Measurements from ENCODE around the gene VSIG10L.

Gene VSIG10L

GRCh38 chr19:51365211-51365964 lies 23.4 kb upstream of the VSIG10L start:
- DNase-seq = no peak

- DNase-seq = no peak
These were observed 22.5 kb upstream of the VSIG10L start for GRCh38 chr19:51364200-51365106.

DNA sequence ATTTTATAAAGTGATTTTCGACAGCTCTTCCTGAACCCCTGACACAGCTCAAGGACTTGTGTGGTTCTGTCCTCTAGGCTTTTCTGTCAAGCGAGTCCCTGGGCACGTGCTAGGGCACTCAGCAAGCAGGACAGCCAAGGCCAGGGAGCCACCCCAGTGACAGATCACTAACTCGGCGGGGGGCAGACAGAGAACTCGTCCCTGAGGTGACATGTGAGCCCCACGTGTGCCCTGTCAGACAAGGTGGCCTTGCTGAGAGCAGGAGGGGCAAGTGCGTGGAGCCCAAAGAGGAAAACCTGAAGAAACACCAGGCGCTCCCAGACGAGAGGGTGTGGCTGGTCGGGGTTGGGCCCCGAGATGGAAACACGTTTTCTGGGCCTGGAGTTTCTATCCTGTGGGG lies 19.3 kb upstream of the VSIG10L start:
- DNase-seq = no peak

GRCh38 chr19:51359294-51359693 lies 17.4 kb upstream of the VSIG10L start:
- no peak for DNase-seq

DNA sequence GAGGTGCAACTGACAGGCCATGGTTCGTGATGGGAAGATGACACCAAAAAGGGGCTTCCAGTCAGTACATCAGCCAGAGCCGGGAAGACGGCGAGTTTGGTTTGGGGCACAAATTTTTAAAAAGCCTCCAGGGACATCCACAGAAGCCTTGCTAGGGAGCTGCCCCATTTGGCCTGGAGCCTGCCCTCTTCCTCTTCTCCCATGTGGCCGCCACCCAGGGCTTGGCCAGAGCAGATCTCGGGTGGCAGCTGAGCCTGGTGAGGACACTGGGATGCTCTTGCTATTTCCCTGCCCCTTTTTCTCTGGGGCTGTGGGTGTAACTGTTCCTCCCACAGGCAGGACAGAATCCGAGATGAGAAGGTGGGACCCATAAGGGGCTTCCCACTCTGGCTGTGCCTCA lies 16.0 kb upstream of the VSIG10L start:
- DNase-seq = no peak

GRCh38 chr19:51356159-51356801 lies 14.3 kb upstream of the VSIG10L start:
- DNase-seq = no peak

DNA sequence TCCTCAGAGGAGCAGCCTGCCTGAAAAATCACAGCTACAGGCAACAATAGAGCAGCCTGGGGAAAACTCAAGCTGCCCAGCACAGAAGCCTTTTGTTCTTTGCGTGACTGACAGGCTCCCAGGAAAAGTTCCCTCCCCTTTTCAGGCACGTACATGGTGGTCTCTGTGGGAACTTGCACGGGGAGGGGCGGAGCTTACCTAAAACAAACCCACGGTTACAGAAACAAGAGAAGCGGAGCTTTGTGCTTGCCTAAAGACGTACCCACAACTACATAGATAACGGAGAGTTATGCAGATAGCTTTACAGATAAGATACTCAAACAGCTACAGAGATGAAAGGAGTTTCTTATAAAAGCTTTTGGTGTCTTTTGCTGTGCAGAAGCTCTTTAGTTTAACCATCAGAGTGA lies 12.8 kb upstream of the VSIG10L start:
- DNase-seq = no peak

DNA sequence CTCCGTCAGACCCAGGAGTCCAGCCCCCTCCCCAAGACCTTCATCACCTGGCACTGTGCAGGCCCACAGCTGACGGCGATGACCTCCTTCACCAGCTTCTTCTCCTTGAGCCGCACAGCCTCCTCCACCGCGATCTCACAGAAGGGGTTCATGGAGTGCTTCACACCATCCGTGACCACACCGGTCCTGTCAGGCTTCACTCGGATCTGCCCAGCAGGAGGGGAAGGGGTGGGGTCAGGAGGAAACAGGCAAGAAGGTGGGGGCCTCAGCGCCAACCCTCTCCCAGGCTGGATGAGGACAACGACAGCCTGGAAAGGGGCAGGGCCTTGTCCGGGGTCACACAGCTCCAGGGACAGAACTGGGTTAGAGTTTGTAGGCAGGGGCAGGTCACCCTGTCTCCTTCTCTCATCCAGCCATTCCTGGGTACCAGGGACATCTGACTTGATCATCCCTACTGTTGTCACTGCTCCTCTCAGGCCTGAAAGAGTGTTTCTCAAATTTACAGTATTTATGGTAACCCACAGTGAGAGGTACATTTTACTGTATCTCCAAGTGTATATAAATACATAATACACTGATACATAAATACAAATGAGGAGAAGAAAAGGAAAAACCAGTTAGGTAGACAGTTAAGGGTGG lies 12.3 kb upstream of the VSIG10L start:
- no peak for DNase-seq

DNA sequence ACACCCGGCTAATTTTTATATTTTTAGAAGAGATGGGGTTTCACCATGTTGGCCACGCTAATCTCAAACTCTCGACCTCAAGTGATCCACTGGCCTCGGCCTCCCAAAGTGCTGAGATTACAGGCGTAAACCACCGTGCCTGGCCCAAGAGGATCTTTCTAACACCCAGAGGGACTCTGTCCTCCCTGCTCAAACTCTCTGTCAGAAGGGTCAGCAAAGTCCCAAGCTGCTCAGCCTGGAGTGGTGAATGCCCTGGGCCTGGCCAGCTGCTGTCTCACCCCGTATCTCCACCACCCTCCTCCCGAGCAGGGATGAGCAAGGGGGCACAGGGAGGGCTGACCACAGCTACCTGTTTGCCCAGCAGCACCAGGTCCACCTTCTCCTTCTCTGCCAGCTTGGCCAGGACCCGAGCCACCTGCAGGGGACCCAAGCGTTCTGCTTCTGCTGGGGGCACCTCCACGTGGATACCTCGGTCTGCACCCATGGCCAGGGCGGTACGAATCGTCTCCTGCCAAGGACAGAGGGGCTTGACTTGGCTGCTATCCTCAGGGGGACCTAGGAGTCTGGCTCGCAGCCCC lies 10.9 kb upstream of the VSIG10L start:
- no peak for DNase-seq

DNA sequence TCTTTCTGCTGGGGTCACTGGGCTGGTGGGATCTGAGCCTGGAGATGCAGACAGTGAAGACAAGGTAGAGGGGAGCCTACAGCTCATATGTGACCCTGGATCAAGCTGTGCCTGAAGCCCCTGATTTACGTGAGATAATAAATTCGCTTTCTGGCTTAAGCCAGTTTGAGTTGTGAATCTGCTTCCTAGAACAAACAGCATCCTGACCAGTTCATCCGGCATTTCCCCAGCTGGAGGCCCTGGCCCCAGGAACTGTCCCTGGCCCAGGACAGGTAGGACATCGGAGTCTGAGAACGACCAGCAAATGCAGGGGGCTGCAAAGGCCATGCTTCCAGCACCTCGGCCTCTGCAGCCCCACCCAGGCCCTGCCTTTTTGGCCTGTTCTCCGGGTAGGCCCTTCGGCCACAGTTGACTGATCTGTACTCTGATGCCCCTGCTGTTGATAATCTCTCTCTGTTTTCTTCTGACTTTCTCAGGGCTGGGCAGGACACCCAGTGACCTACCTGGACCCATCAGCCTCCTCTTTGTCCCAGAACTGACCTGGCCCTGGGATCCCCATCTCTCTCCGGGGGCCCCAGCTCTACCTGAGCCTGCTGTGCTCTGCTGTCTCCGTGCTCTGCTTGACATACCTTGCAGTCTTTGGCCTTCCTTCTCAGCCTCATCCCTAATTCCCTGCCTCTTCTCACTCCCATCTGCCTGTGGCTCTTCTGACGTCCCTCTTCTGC lies 9.5 kb upstream of the VSIG10L start:
- DNase-seq = no peak

- DNase-seq = no peak
These were observed 5.4 kb upstream of the VSIG10L start for GRCh38 chr19:51347209-51347928.

- no peak for DNase-seq
These were observed 4.8 kb upstream of the VSIG10L start for GRCh38 chr19:51346742-51347141.

GRCh38 chr19:51345076-51345620 lies 3.2 kb upstream of the VSIG10L start:
- no peak for DNase-seq

DNA sequence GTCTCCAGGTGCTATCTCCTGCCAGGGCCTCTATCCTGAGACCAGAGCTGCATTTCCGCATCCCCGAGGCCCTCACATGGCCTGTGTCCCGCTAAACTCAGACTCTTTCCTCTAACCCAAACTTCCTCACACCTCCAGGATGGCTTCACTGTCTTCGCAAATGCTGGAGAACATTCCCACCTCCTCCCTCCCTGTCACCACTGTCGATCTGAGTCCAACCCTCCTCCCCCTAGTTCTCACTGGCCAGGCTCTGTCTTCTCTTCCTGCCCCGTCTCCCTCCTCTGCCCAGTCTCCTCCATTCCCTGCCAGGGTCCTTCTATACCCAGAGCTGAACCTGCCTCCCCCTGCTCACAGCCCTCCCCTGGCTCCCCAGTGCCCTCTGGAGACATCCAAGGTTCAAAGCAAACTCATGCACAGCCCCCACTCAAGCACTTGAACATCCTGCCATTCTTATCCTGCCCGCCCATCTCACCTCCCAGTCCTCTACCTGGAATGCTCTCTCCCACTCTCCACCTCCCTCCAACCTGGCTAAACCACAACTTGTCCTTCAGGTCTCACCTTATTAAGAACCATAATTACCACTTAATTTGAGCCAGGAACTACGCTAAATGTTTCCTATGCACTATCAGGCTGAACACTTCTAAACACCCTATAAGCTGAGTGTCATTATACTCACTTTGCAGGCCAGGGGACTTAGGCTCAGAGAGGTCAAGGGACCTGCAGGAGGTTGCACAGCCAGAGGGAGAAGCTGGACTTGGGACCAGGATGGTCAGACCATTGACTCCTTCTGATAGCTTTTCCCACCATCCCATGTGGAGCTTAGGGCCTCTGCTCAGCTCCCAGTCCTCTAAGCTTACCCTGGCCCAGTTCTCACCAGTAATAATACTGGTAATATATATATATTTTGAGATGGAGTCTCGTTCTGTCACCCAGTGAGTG lies 961 bp upstream of the VSIG10L start:
- DNase-seq = no peak

- no peak for DNase-seq
These were observed 873 bp downstream of the VSIG10L start for GRCh38 chr19:51341066-51341465.

DNA sequence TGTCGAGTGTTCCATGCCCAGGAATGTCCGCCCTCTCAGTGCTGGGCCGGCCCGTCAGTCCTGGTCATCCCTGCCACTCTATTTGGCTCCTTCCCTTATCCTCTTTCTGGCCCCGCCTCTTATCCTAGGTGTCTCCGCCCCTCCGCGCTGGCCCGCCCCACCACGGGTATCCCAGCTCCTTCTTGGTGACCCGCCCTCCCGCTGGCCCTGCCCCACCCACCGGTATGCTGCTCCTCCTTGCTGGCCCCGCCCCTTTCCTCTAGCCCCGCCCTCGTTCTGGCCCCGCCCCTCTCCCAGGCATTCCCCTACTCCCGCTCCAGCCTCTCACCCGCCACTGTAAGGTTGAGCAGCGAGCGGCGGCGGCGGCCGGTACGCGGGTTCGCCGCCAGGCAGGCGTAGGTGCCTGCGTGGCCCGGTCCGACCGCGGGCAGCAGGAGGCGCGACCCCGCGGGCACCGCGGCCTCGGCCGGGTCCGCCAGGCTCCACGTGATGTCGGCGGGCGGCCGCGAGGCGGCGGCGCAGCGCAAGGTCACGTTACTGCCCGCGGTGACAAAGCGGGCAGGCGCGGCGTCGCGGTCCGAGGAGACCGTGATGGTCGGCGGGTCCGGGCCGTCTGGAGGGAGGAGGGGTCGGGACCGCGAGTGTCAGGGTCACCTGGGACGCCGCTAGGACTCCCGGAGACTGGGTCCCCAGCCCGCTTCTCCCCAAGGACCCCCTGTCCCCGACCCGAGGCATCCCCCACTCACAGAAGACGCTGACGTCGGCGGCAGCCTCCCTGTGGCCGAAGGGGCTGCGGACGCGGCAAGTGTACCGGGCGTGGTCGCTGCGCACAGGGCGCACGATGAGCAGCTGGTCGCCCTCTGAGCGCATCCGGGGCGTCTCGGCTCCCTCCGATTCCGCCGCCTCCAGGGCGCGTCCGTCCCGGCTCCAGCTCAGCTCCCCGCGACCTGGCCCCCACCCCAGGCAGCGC lies 2.0 kb downstream of the VSIG10L start:
- DNase-seq = no peak

GRCh38 chr19:51339313-51339686 lies 2.6 kb downstream of the VSIG10L start:
- DNase-seq = no peak

- DNase-seq = no peak
These were observed 3.2 kb downstream of the VSIG10L start for GRCh38 chr19:51338563-51339312.
